Posterior vena cava (tissue), 2 donors: Measurements from ENCODE around the gene NKD2. TPM values are rescaled to one million over a fixed set of nuclear protein-coding genes. Genes with fewer than 3 reads are reported as not detected.

Experiments used
- DNase-seq: peaks from one replicate; pipeline ENCODE4 v3.0.0-alpha.2; 2020; ENCODE audit warnings: low spot score
- intact Hi-C, 2 donors: fragments of 100-400 bp; cut with DNase I; formaldehyde crosslinking; loops; one replicate each; pipeline versions ENCODE4 v1.14.1 to v1.14.2; 2022 to 2023
- total RNA-seq, 2 donors: library from RNA; stranded (reverse); fragmentation: NEBNext Ultra II Directional; extraction: Animal tissue kit (Norgen Biotek cat#: 25700); gene quantifications; one replicate each; pipeline ENCODE4 v1.2.1, GENCODE V29; 2021
- donor health status: DM: yes; HTN: yes; CAD: no.
- donor health status: DM: yes; HTN: yes; CAD: no.

The NKD2 gene
- total RNA-seq, 2 donors from 2014 or later = 2.7 to 5.0 TPM

DNA sequence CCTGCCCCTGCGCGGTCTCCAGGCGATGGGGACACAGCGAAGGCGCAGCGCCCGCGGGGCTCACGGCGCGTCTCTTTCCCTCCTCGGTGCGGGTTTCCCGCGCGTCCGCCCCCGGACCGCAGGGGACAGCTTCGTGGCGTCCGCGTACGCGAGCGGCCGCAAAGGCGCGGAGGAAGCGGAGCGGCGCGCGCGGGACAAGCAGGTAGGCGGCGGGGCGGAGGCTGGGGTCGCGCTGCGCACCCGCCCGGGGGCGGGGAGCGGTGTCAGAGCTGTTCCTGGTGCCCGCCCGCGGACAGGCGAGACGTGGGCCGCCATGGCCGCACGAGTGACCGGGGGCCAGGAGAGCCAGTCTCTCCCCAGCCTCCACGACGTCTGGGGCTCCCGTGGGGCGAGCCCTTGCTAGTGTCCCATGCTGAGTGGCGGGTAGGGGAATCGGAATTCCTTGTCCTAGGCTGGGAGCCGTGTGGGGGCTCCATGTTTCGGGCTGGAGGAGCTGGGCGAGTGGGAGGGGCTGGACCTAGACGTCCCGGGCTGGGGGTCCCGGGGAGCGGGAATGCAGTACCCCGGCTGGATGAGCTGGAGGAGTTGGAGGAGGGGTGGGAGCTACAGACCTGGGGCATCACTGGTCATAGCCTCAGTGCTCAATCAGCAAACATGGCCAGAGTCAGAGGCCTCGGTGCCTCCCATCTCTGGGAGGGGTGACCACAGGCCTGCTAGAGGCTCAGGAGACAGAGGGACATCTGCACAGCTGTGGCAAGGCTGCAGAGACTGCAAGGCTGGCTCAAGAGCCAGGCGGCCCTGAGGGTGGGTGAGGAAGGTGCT is 968 bp downstream of the NKD2 start:
- intact Hi-C loops = no loop called here
- DNase-seq = peak; percentile 67

- intact Hi-C loops = no loop called here
- DNase-seq = peak; percentile 37
These were observed 1.5 kb downstream of the NKD2 start for GRCh38 chr5:1010181-1010510.

- intact Hi-C loops = no loop called here
These were observed 2.0 kb downstream of the NKD2 start for GRCh38 chr5:1010641-1011046.

DNA sequence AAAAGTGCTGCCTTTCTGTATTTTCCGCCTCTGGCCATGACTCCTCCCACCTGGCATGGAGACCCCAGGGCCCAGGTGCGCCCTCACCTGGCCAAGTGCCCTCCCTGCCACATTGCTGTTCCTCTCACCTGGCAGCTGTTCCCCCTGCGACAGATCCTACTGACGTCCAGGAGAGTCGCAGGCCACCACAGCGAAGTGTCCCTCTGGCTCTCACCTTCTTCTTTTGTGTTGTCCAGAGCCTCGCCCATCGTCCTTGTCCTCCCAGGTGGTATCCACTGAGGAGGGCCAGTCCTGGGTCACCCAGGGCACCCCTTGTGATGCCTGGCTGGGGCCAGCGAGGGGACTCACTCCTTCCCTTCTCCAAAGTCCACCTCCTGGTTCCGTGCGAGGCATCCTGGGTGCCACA is 2.6 kb downstream of the NKD2 start:
- intact Hi-C loops = no loop called here
- peak; percentile 50 for DNase-seq

More at GRCh38 chr5:1010641-1011046, 2.0 kb downstream of the NKD2 start:
- peak; percentile 66 for DNase-seq

DNA sequence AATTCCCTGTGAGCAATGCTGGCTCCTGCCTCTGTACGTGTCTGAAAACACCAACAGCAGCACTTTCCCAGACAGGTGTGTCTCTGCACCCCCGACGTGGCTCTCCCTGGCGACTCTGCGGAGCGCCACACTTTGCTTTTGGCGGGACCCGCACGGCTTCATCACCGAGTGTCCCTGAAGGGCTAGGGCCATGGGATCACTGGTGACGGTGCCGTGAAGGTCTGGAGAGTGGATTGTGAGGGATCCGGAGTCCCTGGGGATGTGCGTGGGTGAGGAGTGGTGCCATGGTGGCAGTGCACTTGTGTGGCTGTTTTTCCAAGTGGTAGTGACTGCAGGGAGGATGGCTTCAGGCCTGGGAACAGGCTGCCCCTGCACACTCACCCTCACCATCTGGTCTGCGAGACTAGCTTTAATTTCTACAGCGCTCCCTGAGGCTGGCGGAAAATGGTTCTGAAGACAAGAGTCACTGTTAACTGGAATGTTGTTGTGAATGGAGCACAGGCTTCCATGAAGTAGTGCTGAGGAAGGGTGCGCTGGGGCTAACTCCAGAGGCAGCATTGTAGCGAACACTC is 3.2 kb downstream of the NKD2 start:
- intact Hi-C loops = no loop called here
- peak; percentile 47 for DNase-seq

DNA sequence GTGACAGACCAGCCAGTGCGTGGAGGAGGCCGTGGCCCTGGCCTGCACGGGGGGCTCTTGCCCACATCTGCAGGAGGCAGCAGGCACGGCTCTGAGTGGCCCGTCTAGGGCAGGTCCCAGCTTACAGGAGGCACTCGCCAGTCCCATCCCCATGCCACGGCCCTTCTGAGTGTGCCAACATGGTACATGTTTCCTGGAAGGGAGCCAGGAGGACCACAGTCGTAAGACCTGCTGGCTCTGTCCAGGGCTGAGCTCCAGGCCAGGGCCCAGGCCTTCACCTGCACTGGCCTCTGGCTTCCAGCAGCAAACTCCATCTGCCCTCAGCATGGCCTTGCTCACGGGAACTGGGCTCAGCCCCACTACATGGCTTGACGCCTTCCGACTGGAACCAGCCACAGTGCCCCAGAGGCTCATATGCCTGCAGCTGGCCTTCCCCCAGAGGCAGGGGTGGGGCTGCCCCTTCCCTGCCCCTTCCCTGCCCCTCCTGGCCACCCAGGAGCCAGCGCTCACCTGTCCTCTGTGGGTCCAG is 3.8 kb downstream of the NKD2 start:
- intact Hi-C loops = no loop called here
- peak; percentile 69 for DNase-seq

DNA sequence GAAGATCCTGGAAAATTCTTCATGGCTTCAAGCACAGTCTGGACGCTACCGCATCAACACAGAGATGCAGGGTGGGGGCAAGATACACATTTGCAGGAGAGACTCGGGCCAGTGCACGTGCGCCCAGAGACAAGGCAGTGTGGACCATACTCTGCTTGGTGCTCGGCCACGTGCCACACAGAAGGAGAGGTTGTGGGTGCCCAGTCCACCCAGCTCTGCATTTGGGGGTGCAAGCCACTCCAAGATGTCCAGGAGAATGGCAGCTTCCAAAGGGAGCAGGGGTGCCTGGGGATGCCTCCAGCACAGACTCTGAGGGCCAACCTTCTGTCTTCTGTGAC is 4.3 kb downstream of the NKD2 start:
- no peak for DNase-seq
- intact Hi-C loops = no loop called here

DNA sequence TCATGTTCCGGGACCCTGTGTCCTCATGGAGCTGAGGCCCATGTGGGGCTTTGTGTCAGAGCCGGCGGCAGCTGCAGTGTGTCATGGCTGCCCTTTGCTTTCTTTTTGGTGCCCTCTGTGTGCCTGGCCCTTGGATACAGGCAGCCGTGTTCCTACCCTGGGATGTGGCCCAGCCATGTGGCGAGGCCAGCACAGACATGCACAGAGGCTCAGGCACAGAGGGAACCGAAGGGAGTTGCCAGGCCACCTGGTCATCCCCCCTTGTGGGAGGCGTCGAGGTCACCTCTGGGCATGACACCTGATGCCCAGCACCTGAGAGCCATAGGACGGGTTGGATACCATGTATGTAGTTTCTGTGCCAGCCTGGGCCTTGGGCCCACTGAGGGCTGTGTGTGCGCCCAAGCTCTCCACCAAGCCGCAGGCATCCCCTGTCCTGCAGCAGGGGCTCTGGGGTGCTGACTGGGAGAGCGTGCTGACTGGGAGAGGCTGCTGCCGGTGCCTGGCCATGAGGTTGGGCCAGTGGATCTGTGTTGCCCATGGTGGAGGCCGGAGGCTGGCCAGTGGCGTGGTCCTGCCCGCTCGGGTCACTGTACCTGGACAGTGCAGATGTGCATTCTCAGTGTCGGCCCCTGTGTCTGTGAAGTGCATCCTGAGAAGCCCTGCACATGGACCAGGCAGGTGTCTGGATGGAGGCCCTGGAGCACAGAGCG is 4.8 kb downstream of the NKD2 start:
- peak; percentile 45 for DNase-seq
- intact Hi-C loops = no loop called here

GRCh38 chr5:1013948-1014301 is 5.3 kb downstream of the NKD2 start:
- intact Hi-C loops = no loop called here
- no peak for DNase-seq

- intact Hi-C loops = no loop called here
- no peak for DNase-seq
These were observed 5.7 kb downstream of the NKD2 start for GRCh38 chr5:1014346-1014745.

DNA sequence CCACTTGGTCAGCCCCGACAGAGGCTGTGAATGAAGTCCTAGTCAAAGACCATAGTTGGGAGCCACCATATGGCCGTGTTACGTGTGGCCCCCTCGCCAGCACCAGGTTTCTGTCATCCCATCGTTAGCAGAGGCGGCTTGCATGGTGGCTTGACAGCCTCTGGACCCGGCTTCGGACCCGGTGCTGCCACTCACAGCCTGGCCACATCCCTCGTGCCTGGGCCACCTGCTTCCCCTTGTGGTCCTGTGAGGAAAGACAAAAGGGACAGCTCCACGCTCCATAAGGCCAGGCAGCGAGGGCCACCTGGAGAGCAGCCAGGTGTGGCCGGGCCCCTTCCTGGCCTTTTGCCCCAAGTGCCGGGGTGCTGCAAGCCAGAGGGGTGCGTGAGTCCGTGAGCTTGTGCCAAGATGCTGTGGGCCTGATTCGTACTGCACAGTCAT is 6.2 kb downstream of the NKD2 start:
- intact Hi-C loops = no loop called here
- DNase-seq = no peak

GRCh38 chr5:1015507-1015906 is 6.9 kb downstream of the NKD2 start:
- DNase-seq = no peak
- intact Hi-C loops = no loop called here

- DNase-seq = no peak
- intact Hi-C loops = no loop called here
These were observed 7.4 kb downstream of the NKD2 start for GRCh38 chr5:1016036-1016435.

DNA sequence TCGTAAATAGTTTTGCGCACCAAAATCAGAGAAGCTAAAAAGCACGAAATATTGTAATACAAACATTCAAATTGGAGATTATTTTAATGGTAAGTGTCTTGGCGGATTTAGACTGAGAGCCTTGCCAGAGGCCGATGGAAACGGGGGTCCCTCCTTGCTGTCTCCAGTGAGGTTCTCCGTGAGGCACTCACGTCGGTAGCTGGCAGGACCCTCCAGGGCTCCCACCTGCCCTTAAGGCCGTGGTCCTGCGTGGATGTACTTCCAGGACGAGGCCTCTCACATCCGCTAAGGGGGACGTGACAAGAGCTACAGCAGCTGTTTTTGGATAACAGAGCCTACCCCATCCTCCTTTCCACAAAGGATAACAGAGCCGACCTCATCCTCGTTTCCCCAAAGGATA is 7.9 kb downstream of the NKD2 start:
- DNase-seq = no peak
- intact Hi-C loops = no loop called here

DNA sequence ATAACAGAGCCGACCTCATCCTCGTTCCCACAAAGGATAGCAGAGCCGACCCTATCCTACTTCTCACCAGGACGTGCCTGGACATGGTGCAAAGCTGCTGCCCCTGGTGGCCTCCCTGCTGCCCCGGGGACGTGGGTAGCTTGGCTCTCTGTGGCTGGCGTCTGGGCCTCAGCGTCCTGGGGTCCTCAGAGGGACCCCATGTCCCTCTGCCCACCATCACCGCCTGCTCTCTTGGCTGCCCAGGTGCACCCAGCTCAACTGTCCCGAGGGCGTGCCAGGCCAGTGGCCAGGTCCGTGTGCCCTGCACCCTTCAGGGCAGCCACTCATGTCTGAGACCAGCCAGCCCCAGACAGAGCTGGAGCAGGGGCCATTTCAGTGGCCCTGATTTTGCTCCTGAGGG is 8.5 kb downstream of the NKD2 start:
- intact Hi-C loops = no loop called here
- no peak for DNase-seq

DNA sequence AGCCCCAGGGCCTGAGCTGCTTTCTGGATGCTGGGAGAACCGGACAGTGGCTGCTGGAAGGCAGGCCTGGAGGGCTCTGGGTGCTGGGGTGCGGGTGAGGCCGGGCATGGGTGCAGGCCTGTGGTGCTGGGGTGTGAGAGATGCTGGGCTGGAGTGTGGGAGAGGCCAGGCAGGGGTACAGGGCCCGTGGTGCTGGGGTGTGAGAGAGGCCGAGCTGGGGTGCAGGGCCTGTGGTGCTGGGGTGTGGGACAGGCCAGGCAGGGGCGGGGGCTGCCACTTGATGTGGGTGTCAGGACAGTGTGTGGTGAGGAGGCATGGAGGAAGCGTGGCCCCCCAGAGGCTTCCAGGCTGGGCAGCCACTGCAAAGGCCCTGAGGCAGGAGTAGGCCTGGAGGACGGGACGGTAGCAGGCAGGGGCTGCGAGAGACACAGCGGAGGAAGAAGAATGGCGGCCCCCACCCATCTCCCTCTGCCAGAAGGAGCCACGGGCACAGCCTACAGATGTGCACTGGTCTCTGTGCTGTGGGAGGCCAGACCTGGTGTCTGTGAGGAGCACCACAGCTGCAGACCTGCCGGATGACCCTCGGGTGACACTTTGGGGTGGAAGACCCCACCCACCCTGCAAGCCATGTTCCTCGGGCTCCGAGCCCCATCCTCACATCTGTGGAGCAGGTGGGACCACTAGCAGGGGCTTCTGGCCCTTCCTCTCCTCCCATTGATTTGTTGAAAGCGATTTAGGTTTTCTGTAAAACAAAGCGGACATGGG is 9.3 kb downstream of the NKD2 start:
- intact Hi-C loops = no loop called here
- DNase-seq = no peak

GRCh38 chr5:1018596-1018995 is 10.0 kb downstream of the NKD2 start:
- DNase-seq = peak; percentile 55

GRCh38 chr5:1019001-1019905 is 10.7 kb downstream of the NKD2 start:
- DNase-seq = peak; percentile 68

More at GRCh38 chr5:1018596-1018995, 10.0 kb downstream of the NKD2 start:
- intact Hi-C loops = no loop called here

DNA sequence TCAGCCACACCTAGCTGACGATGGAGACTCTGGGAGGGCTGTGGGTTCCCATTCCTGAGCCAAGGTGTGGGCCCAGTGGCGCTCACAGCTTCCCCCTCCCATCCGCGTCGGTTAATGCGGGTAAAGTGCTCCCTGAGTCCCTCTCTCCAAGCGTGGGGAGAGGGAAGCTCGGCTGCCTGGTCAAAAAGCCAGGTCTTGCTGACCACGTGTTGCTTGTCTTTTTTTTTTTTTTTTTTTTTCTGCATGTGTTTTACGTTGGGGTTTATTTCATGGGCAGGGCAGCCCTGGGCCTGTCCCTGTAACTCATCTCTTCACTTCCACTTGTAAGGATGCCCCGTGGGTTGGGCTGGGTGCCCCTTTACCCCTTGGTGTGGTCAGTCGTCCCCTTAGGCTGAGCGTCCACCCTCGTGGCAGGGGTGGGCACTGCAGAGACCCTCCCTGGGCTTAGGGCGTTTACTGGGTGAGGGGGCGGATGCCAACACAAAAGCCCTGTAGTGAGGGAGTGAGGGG is 11.9 kb downstream of the NKD2 start:
- DNase-seq = peak; percentile 46
- intact Hi-C loops = no loop called here

More at GRCh38 chr5:1019001-1019905, 10.7 kb downstream of the NKD2 start:
- intact Hi-C loops = no loop called here
